ENCODE measurements around the gene GAS2L3. TPM values are rescaled to one million over a fixed set of nuclear protein-coding genes. Genes with fewer than 3 reads are reported as not detected.

GAS2L3 gene
- total and polyA plus RNA-seq, 2 of the 13 experiments (the other 11 are each of a cell fraction or from before 2014, with no cell fraction given), result 7.0 to 20.8 TPM

DNA sequence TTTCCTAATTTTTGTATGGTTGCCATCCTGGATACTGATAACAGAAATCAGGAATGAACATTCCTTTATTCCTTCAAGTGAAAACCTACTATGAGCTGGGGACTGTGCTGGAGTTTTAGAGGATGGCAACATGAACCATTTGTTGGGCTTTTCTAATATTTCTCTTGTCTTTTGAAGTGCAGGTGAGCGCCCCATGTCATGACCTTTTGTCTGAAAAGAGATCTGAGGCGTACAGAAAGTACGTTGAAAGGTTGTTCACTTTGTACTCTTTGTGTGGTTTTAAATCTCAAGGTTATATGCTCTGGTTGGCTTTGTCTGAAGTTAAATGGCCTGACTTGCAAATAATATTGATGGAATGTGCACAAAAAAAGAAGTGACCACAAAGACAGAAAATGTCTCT, 79.0 kb downstream of the GAS2L3 start (continued):
- no peak for TF ChIP-seq ZNF292 (CRISPR knock-in tag; IDR thresholded peaks at IDR 0.05; ENCODE audit: borderline replicate concordance, low read depth)
- peak; percentile 27 for TF ChIP-seq TEAD3 (CRISPR knock-in tag; optimal IDR thresholded peaks at IDR 0.05; ENCODE audit: borderline replicate concordance)
- peak in 1 of 2 experiments; percentile 79; a peak in 2 of 4 replicates for TF ChIP-seq NR2F1 (CRISPR knock-in tag; IDR thresholded peaks at IDR 0.05)
- no peak for TF ChIP-seq ZSCAN5A (CRISPR knock-in tag; IDR thresholded peaks at IDR 0.05; ENCODE audit: borderline replicate concordance)
- TF ChIP-seq, protein P1, sequence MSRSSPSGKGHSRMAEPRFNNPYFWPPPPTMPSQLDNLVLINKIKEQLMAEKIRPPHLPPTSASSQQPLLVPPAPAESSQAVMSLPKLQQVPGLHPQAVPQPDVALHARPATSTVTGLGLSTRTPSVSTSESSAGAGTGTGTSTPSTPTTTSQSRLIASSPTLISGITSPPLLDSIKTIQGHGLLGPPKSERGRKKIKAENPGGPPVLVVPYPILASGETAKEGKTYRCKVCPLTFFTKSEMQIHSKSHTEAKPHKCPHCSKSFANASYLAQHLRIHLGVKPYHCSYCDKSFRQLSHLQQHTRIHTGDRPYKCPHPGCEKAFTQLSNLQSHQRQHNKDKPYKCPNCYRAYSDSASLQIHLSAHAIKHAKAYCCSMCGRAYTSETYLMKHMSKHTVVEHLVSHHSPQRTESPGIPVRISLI (CRISPR knock-in tag; IDR thresholded peaks at IDR 0.05; ENCODE audit: borderline replicate concordance), result peak; percentile 40; the same call in 1 of the 2 replicates
- TF ChIP-seq BCL6 (CRISPR knock-in tag; IDR thresholded peaks at IDR 0.05), result peak; percentile 62
- TF ChIP-seq SALL1 (CRISPR knock-in tag; IDR thresholded peaks at IDR 0.05), result peak; percentile 15; the same call in 1 of the 2 replicates
- TF ChIP-seq TCF7 (IDR thresholded peaks at IDR 0.05; ENCODE audit: low read depth), result peak; percentile 87
- peak; percentile 85 for TF ChIP-seq RARA (CRISPR knock-in tag; IDR thresholded peaks at IDR 0.05)
- no peak for TF ChIP-seq ZNF546 (CRISPR knock-in tag; conservative IDR thresholded peaks at IDR 0.05)
- TF ChIP-seq ZNF776 (CRISPR knock-in tag; IDR thresholded peaks at IDR 0.05), result no peak
- TF ChIP-seq, protein P2, sequence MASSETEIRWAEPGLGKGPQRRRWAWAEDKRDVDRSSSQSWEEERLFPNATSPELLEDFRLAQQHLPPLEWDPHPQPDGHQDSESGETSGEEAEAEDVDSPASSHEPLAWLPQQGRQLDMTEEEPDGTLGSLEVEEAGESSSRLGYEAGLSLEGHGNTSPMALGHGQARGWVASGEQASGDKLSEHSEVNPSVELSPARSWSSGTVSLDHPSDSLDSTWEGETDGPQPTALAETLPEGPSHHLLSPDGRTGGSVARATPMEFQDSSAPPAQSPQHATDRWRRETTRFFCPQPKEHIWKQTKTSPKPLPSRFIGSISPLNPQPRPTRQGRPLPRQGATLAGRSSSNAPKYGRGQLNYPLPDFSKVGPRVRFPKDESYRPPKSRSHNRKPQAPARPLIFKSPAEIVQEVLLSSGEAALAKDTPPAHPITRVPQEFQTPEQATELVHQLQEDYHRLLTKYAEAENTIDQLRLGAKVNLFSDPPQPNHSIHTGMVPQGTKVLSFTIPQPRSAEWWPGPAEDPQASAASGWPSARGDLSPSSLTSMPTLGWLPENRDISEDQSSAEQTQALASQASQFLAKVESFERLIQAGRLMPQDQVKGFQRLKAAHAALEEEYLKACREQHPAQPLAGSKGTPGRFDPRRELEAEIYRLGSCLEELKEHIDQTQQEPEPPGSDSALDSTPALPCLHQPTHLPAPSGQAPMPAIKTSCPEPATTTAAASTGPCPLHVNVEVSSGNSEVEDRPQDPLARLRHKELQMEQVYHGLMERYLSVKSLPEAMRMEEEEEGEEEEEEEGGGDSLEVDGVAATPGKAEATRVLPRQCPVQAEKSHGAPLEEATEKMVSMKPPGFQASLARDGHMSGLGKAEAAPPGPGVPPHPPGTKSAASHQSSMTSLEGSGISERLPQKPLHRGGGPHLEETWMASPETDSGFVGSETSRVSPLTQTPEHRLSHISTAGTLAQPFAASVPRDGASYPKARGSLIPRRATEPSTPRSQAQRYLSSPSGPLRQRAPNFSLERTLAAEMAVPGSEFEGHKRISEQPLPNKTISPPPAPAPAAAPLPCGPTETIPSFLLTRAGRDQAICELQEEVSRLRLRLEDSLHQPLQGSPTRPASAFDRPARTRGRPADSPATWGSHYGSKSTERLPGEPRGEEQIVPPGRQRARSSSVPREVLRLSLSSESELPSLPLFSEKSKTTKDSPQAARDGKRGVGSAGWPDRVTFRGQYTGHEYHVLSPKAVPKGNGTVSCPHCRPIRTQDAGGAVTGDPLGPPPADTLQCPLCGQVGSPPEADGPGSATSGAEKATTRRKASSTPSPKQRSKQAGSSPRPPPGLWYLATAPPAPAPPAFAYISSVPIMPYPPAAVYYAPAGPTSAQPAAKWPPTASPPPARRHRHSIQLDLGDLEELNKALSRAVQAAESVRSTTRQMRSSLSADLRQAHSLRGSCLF (CRISPR knock-in tag; IDR thresholded peaks at IDR 0.05; ENCODE audit: borderline replicate concordance), result no peak
- TF ChIP-seq TCF12 (IDR thresholded peaks at IDR 0.05), result no peak
- no peak for TF ChIP-seq TCF12 (CRISPR knock-in tag; IDR thresholded peaks at IDR 0.05)
- TF ChIP-seq SIX1 (CRISPR knock-in tag; IDR thresholded peaks at IDR 0.05; ENCODE audit: borderline replicate concordance), result peak; percentile 12; the same call in 1 of the 2 replicates
- TF ChIP-seq NR2F6 (IDR thresholded peaks at IDR 0.05), result peak; percentile 91
- TF ChIP-seq NR2F6 (CRISPR knock-in tag; IDR thresholded peaks at IDR 0.05), result peak; percentile 74
- peak in 1 of 2 experiments; percentile 76; a peak in 2 of 4 replicates for TF ChIP-seq EP300 (IDR thresholded peaks at IDR 0.05; ENCODE audit: low read depth in 2 of 2, low read length in 2 of 2)
- TF ChIP-seq EP300 (CRISPR knock-in tag; IDR thresholded peaks at IDR 0.05; ENCODE audit: borderline replicate concordance), result no peak; the same call in 1 of the 2 replicates
- no peak for TF ChIP-seq FOSL2 (CRISPR knock-in tag; IDR thresholded peaks at IDR 0.05)
- peak; percentile 64; the same call in 1 of the 2 replicates for TF ChIP-seq SOX13 (IDR thresholded peaks at IDR 0.05)
- peak in 1 of 2 experiments; percentile 95; a peak in 2 of 4 replicates for TF ChIP-seq SOX13 (CRISPR knock-in tag; conservative IDR thresholded peaks at IDR 0.05 in 1 of 2, IDR thresholded peaks at IDR 0.05 in 1 of 2)
- TF ChIP-seq ISL2 (CRISPR knock-in tag; IDR thresholded peaks at IDR 0.05), result peak; percentile 77
